ENCODE measurements around the gene MAPK8.

GRCh38 chr10:48456361-48456804 is 149.9 kb downstream of the MAPK8 start:
- no peak for TF ChIP-seq SP1 (IDR thresholded peaks at IDR 0.05)
- no peak for TF ChIP-seq SUZ12 (IDR thresholded peaks at IDR 0.05)
- no peak for TF ChIP-seq ELF4 (IDR thresholded peaks at IDR 0.05)
- no peak for TF ChIP-seq FOXA1 (IDR thresholded peaks at IDR 0.05)
- TF ChIP-seq FOXM1 (IDR thresholded peaks at IDR 0.05; ENCODE audit: borderline replicate concordance): no peak
- TF ChIP-seq HDGF (IDR thresholded peaks at IDR 0.05; ENCODE audit: borderline replicate concordance): no peak
- TF ChIP-seq BHLHE40 (IDR thresholded peaks at IDR 0.05; ENCODE audit: borderline replicate concordance): no peak
- TF ChIP-seq ZNF384 (IDR thresholded peaks at IDR 0.05): no peak
- TF ChIP-seq TARDBP (IDR thresholded peaks at IDR 0.05): no peak
- TF ChIP-seq NFRKB (IDR thresholded peaks at IDR 0.05): no peak
- no peak for TF ChIP-seq CTBP1 (IDR thresholded peaks at IDR 0.05; ENCODE audit: borderline replicate concordance)
- no peak for TF ChIP-seq ARNT (IDR thresholded peaks at IDR 0.05)
- no peak for TF ChIP-seq FOXK2 (IDR thresholded peaks at IDR 0.05)
- TF ChIP-seq PKNOX1 (IDR thresholded peaks at IDR 0.05): no peak
